Measurements from ENCODE around the gene EEFSEC.

The EEFSEC gene

DNA sequence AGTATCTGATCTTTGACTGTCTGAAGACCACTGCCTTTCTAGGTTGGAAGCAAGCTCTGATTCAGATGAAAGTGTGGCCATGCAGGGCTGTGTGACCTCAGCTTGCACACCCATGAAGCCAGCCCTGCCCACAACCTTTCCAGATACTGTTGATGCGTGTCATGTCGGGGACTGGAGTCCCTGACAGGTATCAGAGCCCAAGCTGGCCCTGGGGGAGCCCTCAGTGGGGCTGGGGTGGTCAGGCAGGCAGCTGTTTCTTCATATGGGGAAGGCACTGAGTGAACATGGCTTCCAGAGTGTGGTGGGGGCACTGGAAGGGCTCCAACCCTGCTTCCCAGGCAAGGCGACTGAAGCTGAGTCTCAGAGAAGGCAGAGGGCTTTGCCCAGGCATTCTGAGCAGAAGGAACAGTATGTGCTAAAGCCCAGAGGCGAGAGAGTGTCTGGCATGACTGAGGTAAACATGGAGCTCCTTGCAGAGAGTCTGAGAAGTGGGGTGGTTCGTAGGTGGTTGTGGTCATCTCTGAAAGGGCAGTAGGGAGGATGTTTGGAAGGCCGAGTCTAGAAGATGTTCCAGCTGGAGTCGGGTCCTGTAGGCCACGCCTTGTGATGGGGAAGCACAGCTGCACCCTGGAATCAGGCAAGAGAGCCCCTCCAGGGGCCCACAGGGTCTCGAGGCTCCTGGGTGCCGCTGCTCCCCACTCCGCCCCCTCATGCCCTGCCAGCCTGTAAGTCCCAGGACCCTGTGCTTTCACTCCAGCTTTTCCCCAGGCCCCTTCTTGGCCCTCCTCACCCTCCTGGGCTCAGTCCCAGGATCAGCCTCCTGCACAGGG, 122.2 kb downstream of the EEFSEC start:
- TF ChIP-seq CTCF (IDR thresholded peaks at IDR 0.05; ENCODE audit: extremely low read depth, missing control alignments) = no peak
- no peak for DNase-seq (ENCODE audit: low spot score)

DNA sequence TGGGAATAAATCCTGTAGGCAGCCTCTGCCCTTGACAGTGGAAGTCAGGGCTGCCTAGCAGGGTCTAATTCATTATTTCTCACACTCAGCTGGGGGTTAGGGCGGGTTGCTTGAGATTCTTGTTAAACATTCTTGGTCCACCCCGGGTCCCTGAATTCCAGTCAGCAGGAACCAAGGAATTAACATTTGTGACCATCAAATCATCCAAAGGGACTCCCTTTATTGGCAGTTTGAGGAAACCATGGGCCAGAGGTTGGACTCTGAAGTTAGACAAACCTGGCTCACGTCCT, 122.8 kb downstream of the EEFSEC start:
- DNase-seq (ENCODE audit: low spot score) = no peak
- TF ChIP-seq CTCF (IDR thresholded peaks at IDR 0.05; ENCODE audit: extremely low read depth, missing control alignments) = no peak

- DNase-seq (ENCODE audit: low spot score) = no peak
- no peak for TF ChIP-seq CTCF (IDR thresholded peaks at IDR 0.05; ENCODE audit: extremely low read depth, missing control alignments)
Observed at GRCh38 chr3:128276577-128277183, 123.4 kb downstream of the EEFSEC start.

DNA sequence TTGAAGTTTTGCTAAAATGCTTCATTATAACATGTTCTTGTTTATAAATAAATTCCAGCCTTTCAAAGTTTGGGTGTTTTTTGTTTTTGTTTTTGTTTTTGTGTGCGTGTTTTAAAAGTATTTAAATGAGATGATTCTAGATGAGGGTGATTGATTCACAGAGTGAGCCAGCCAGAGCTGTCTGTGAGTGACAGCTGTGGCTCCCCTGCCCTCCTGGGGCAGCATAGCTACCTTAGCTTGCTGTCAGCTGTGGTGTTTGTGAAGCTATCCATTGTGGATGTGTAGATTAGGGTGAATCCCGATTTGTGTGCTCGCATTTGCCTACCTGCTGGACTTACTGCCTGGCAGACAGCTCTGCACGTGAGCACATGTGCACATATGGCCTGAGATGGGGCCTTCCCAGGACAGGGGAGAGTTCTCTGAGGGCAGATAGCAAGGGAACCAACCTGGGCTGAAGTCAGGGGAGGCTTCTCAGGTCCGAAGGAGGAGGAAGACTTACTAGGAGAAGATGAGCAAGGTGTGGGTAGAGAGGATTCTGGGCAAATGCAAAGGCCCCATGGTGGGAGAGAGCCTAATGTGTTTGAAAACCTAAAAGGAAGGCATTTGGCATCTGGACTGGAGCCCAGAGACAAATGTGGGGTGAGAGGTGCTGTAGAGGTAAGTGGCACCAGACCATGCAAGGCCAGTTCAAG, 124.2 kb downstream of the EEFSEC start:
- TF ChIP-seq CTCF (IDR thresholded peaks at IDR 0.05; ENCODE audit: extremely low read depth, missing control alignments) = no peak
- DNase-seq (ENCODE audit: low spot score) = no peak

DNA sequence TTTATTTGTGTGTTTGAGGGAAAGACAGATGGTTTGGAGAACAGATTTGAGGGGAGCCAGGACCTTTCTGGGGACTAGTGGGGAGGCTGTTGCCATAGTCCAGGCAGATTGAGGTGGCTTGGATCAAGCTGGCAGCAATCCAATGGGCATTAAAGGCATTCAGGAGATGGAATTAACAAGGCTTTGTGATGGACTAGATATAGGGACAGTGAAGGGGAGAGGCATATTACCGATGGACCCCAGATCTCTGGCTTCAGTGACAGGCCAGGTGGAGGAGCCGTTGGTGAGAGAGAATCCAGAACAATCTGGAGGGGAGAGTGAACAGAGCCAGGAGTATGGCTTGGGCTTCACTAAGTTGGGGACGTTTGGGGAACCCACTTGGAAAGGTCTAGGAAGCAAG, 124.8 kb downstream of the EEFSEC start:
- no peak for TF ChIP-seq CTCF (IDR thresholded peaks at IDR 0.05; ENCODE audit: extremely low read depth, missing control alignments)
- no peak for DNase-seq (ENCODE audit: low spot score)

GRCh38 chr3:128278761-128279600, 125.7 kb downstream of the EEFSEC start:
- TF ChIP-seq CTCF (IDR thresholded peaks at IDR 0.05; ENCODE audit: extremely low read depth, missing control alignments) = no peak
- no peak for DNase-seq (ENCODE audit: low spot score)

GRCh38 chr3:128279601-128279880, 126.3 kb downstream of the EEFSEC start:
- no peak for TF ChIP-seq CTCF (IDR thresholded peaks at IDR 0.05; ENCODE audit: extremely low read depth, missing control alignments)
- no peak for DNase-seq (ENCODE audit: low spot score)

Data from GM20000 (cell line).